Spleen (tissue), 11 donors: ENCODE results near the gene TGM3. TPM values are rescaled to one million over a fixed set of nuclear protein-coding genes. Genes with fewer than 3 reads are reported as not detected.

Source experiments
- DNase-seq: peaks from one replicate; pipeline ENCODE4 v3.0.0-alpha.2; 2020
- H3K27ac ChIP-seq, 8 donors: fragments of 200-600 bp; sonication (generic) in 7 of 8; 1 replicate in 4 of 8; 2 replicates in 4 of 8; pipeline versions ENCODE4 v1.5.0 to v1.8.0; 2016 to 2021; ENCODE audit warnings: inconsistent platforms in 4 of 8, mild to moderate bottlenecking in 4 of 8, moderate library complexity in 1 of 8
- H3K27me3 ChIP-seq, 7 donors: fragments of 200-600 bp; sonication (generic) in 6 of 7; replicated peaks in 1 of 7; 1 replicate in 4 of 7; 2 replicates in 3 of 7; pipeline versions ENCODE4 v1.5.0 to v1.8.0; 2016 to 2021; ENCODE audit warnings: inconsistent platforms in 3 of 7, mild to moderate bottlenecking in 1 of 7
- H3K36me3 ChIP-seq, 6 donors: fragments of 200-600 bp; sonication (generic) in 5 of 6; 1 replicate in 4 of 6; 2 replicates in 2 of 6; pipeline versions ENCODE4 v1.5.0 to v1.8.0; 2016 to 2021; ENCODE audit warnings: inconsistent platforms in 2 of 6
- H3K4me1 ChIP-seq, 6 donors: fragments of 200-600 bp; sonication (generic) in 5 of 6; 1 replicate in 3 of 6; 2 replicates in 3 of 6; pipeline versions ENCODE4 v1.5.0 to v1.8.0; 2016 to 2021; ENCODE audit warnings: inconsistent platforms in 3 of 6
- H3K4me3 ChIP-seq, 8 donors: fragments of 200-600 bp; sonication (generic) in 7 of 8; 1 replicate in 4 of 8; 2 replicates in 4 of 8; pipeline versions ENCODE4 v1.5.0 to v1.8.0; 2016 to 2021; ENCODE audit warnings: inconsistent platforms in 4 of 8, mild to moderate bottlenecking in 4 of 8, moderate library complexity in 2 of 8
- H3K9me3 ChIP-seq, 8 donors: fragments of 200-600 bp; sonication (generic) in 7 of 8; 1 replicate in 4 of 8; 2 replicates in 4 of 8; pipeline versions ENCODE4 v1.5.0 to v1.8.0; 2016 to 2021; ENCODE audit warnings: inconsistent platforms in 4 of 8
- CTCF ChIP-seq, 11 experiments: fragments of 200-600 bp in 7 of 11; fragments of 450-650 bp in 4 of 11; sonication (generic) in 4 of 11; IDR thresholded peaks in 8 of 11; conservative IDR thresholded peaks in 3 of 11; 1 replicate in 7 of 11; 2 replicates in 4 of 11; pipeline versions ENCODE4 v1.4.0 to v1.8.0; 2016 to 2021; ENCODE audit warnings: antibody characterized with exemption in 11 of 11, inconsistent platforms in 4 of 11, mild to moderate bottlenecking in 1 of 11
- POLR2A ChIP-seq, 3 donors: fragments of 450-650 bp; IDR thresholded peaks; one replicate each; pipeline ENCODE4 v1.5.1; 2017; ENCODE audit warnings: antibody characterized with exemption in 3 of 3, mild to moderate bottlenecking in 1 of 3
- POLR2AphosphoS5 ChIP-seq, 3 donors: sonication (generic); formaldehyde crosslinking; IDR thresholded peaks; one replicate each; pipeline ENCODE4 v1.5.1; 2017; ENCODE audit warnings: antibody characterized with exemption in 3 of 3
- WGBS, 5 donors: extraction: QIAGEN DNeasy Blood & Tissue Kit in 3 of 5; methylation state at CpG; one replicate each; pipeline versions ENCODE4 v1.1.5 to v1.1.7; 2013 to 2018; 5-methylcytosine and 5-hydroxymethylcytosine counted together
- intact Hi-C: fragments of 100-400 bp; cut with DNase I; formaldehyde crosslinking; loops from one replicate; pipeline ENCODE4 v1.15.0; 2023; ENCODE audit warnings: low total_unique reads
- polyA plus RNA-seq, 3 donors: library from polyadenylated mRNA; stranded (reverse); fragments of 200-250 nt; gene quantifications; one replicate each; pipeline ENCODE4 v1.2.1, GENCODE V29; 2013
- total RNA-seq, 7 donors: library from RNA; depleted of rRNA in 3 of 7; stranded (reverse); fragments of >200 nt in 3 of 7; fragmentation: NEBNext Ultra II Directional in 4 of 7; extraction: Animal tissue kit (Norgen Biotek cat#: 25700) in 4 of 7; gene quantifications; one replicate each; pipeline versions ENCODE4 v1.1.0 to v1.2.1, GENCODE V29; 2016 to 2021
- donor health status: healthy with polysubstance abuse.
- donor health status: DM: no; HTN: no; CAD: no; lungs with moderate emphysema.
- donor health status: DM: no; HTN: no; CAD: no.
- donor health status: Bipolar disorder and iron deficiency.
- donor health status: healthy.
- donor health status: DM: no; HTN: no; CAD: no.
- donor health status: DM: yes; HTN: yes; CAD: no.

TGM3 gene
- total and polyA plus RNA-seq, 10 donors, result 0.09 to 0.64 (median 0.43) TPM; not detected in 3

- no peaks in the 10 kb centered on the region for H3K36me3 ChIP-seq
- peaks cover 0 to 14% (median 0%) of the 10 kb centered on the region in 7 donors for H3K27me3 ChIP-seq
- DNase-seq, result no peak
- H3K27ac ChIP-seq, result no peak overlapping the region
- intact Hi-C loops, result no loop called here
- no peak overlapping the region for H3K4me3 ChIP-seq
- H3K9me3 ChIP-seq, result no peaks in the 10 kb centered on the region
- peaks cover 0 to 10% (median 0%) of the 10 kb centered on the region in 6 donors for H3K4me1 ChIP-seq
- WGBS, 5 donors, result 40 to 59% (median 48%) methylated on average over 5 of the region's 5 CpGs
- TF ChIP-seq POLR2A (IDR thresholded peaks at IDR 0.05) (no peak), POLR2AphosphoS5 (IDR thresholded peaks at IDR 0.05) (no peak), CTCF (IDR thresholded peaks at IDR 0.05 in 8 of 11, conservative IDR thresholded peaks at IDR 0.05 in 3 of 11) (no peak)
These were observed 42.7 kb downstream of the TGM3 start for GRCh38 chr20:2338411-2339066.

- 81 to 95% (median 85%) methylated on average over 6 to 11 of the region's 11 CpGs for WGBS, 5 donors
- no peak overlapping the region for H3K4me3 ChIP-seq
- DNase-seq, result no peak
These were observed 44.3 kb downstream of the TGM3 start for GRCh38 chr20:2340136-2340535.

GRCh38 chr20:2340823-2341222 lies 45.0 kb downstream of the TGM3 start:
- H3K4me3 ChIP-seq, result no peak overlapping the region
- 84 to 96% (median 89%) methylated on average over 6 of the region's 6 CpGs for WGBS, 5 donors
- DNase-seq, result no peak
- H3K27me3 ChIP-seq, result peaks cover 0 to 10% (median 0%) of the 10 kb centered on the region in 7 donors
- H3K4me1 ChIP-seq, result peaks cover 0 to 10% (median 0%) of the 10 kb centered on the region in 6 donors
- H3K27ac ChIP-seq, result no peak overlapping the region
- TF ChIP-seq CTCF (IDR thresholded peaks at IDR 0.05 in 8 of 11, conservative IDR thresholded peaks at IDR 0.05 in 3 of 11), result no peak
- no peak for TF ChIP-seq POLR2AphosphoS5 (IDR thresholded peaks at IDR 0.05)
- TF ChIP-seq POLR2A (IDR thresholded peaks at IDR 0.05), result no peak
- intact Hi-C loops, result no loop called here
- H3K36me3 ChIP-seq, result no peaks in the 10 kb centered on the region
- H3K9me3 ChIP-seq, result no peaks in the 10 kb centered on the region

More at GRCh38 chr20:2340136-2340535, 44.3 kb downstream of the TGM3 start:
- no peak overlapping the region for H3K27ac ChIP-seq
- intact Hi-C loops, result no loop called here
- H3K36me3 ChIP-seq, result no peaks in the 10 kb centered on the region
- peaks cover 0 to 10% (median 0%) of the 10 kb centered on the region in 6 donors for H3K4me1 ChIP-seq
- H3K9me3 ChIP-seq, result no peaks in the 10 kb centered on the region
- TF ChIP-seq CTCF (IDR thresholded peaks at IDR 0.05 in 8 of 11, conservative IDR thresholded peaks at IDR 0.05 in 3 of 11) (no peak), POLR2A (IDR thresholded peaks at IDR 0.05) (no peak), POLR2AphosphoS5 (IDR thresholded peaks at IDR 0.05) (no peak)
- peaks cover 0 to 10% (median 0%) of the 10 kb centered on the region in 7 donors for H3K27me3 ChIP-seq

GRCh38 chr20:2341336-2341735 lies 45.5 kb downstream of the TGM3 start:
- 69 to 89% (median 81%) methylated on average over 7 of the region's 7 CpGs for WGBS, 5 donors
- Histone ChIP-seq H3K4me1 (peaks cover 0 to 10% (median 0%) of the 10 kb centered on the region in 6 donors), H3K27ac (no peak overlapping the region), H3K4me3 (no peak overlapping the region), H3K36me3 (no peaks in the 10 kb centered on the region), H3K9me3 (no peaks in the 10 kb centered on the region), H3K27me3 (peaks cover 0 to 10% (median 0%) of the 10 kb centered on the region in 7 donors)
- intact Hi-C loops, result no loop called here
- TF ChIP-seq POLR2A (IDR thresholded peaks at IDR 0.05) (no peak), POLR2AphosphoS5 (IDR thresholded peaks at IDR 0.05) (no peak), CTCF (IDR thresholded peaks at IDR 0.05 in 8 of 11, conservative IDR thresholded peaks at IDR 0.05 in 3 of 11) (no peak)
- DNase-seq, result no peak
